HCT116 (cell line): ENCODE measurements around the gene CD300LD. TPM values are rescaled to one million over a fixed set of nuclear protein-coding genes. Genes with fewer than 3 reads are reported as not detected.

Source experiments
- ATAC-seq: fragments of 200-7000 bp; cut with Tn5 transposase; 2 replicates; pipeline ENCODE4 v1.9.1; 2020; ENCODE audit warnings: mild to moderate bottlenecking, moderate library complexity
- BruUV-seq: library from RNA; stranded (reverse); fragments of 400-500 nt; replicated peaks from 2 replicates; lab custom pipeline; 2021; lab: Mats Ljungman, UMichigan
- CTCF ChIA-PET: fragments of 300-600 bp; sonication (Branson Sonifier 250); formaldehyde crosslinking; loops from one replicate; lab custom pipeline; 2021; ENCODE audit warnings: antibody characterized with exemption; lab: Charles Lee
- POLR2A ChIA-PET: fragments of 300-600, 350-600 bp; sonication (Branson Sonifier 250); formaldehyde crosslinking; loops from one replicate; lab custom pipeline; 2021; ENCODE audit warnings: antibody characterized with exemption; lab: Charles Lee
- RAD21 ChIA-PET, 2 experiments: fragments of 300-600 bp; sonication (Branson Sonifier 250); formaldehyde crosslinking; loops; one replicate each; lab custom pipeline; 2023; ENCODE audit warnings: low total read pairs in 2 of 2; ENCODE audit not compliant: uncharacterized antibody in 2 of 2, unreplicated experiment in 2 of 2, low non-redundant PET in 1 of 2; lab: Charles Lee
- DNase-seq: peaks from one replicate; pipeline ENCODE4 v3.0.0-alpha.2; 2010; ENCODE audit warnings: low read depth, low spot score
- H2AFZ ChIP-seq: fragments of 200-600 bp; shearing (Covaris generic), sonication (generic); 2 replicates; pipeline ENCODE4 v1.6.1; 2017; ENCODE audit warnings: low read depth, mixed run types, mixed read lengths, antibody characterized with exemption, low read length; ENCODE audit not compliant: poor library complexity, severe bottlenecking
- H3K27ac ChIP-seq: 2 replicates; pipeline ENCODE4 v1.5.1; 2012; ENCODE audit warnings: low read depth, low read length
- H3K27me3 ChIP-seq: fragments of 200-600 bp; sonication (generic); 2 replicates; pipeline ENCODE4 v1.6.1; 2016; ENCODE audit warnings: mixed run types, low read length, mixed read lengths; ENCODE audit not compliant: insufficient read depth
- H3K36me3 ChIP-seq, 2 experiments: fragments of 200-500 bp in 1 of 2; fragments of 200-600 bp in 1 of 2; sonication (Bioruptor generic) in 1 of 2; sonication (generic) in 1 of 2; 2 replicates each; pipeline versions ENCODE4 v1.5.1 to v1.6.1; 2014 to 2016; ENCODE audit warnings: low read length in 2 of 2, inconsistent platforms in 1 of 2, mixed read lengths in 1 of 2, mixed run types in 1 of 2; ENCODE audit not compliant: insufficient read depth in 2 of 2, control insufficient read depth in 1 of 2
- H3K4me1 ChIP-seq, 2 experiments: fragments of 200-600 bp in 1 of 2; sonication (generic) in 1 of 2; 2 replicates each; pipeline versions ENCODE4 v1.5.1 to v1.6.1; 2012 to 2017; ENCODE audit warnings: low read length in 2 of 2, inconsistent platforms in 1 of 2, mild to moderate bottlenecking in 1 of 2, mixed read lengths in 1 of 2, mixed run types in 1 of 2, moderate library complexity in 1 of 2; ENCODE audit not compliant: insufficient read depth in 2 of 2, control insufficient read depth in 1 of 2
- H3K4me2 ChIP-seq: fragments of 200-600 bp; sonication (generic); 2 replicates; pipeline ENCODE4 v1.6.1; 2017; ENCODE audit warnings: mixed run types, low read length, mixed read lengths
- H3K4me3 ChIP-seq, 2 experiments: fragments of 200-600 bp in 1 of 2; sonication (generic) in 1 of 2; replicated peaks in 1 of 2; 2 replicates each; pipeline ENCODE4 v1.5.1; 2011 to 2016; ENCODE audit warnings: low read length in 2 of 2, control low read depth in 1 of 2, low read depth in 1 of 2, mild to moderate bottlenecking in 1 of 2, mixed read lengths in 1 of 2, mixed run types in 1 of 2
- H3K79me2 ChIP-seq: fragments of 200-600 bp; sonication (generic); 2 replicates; pipeline ENCODE4 v1.6.1; 2017; ENCODE audit warnings: mild to moderate bottlenecking, mixed run types, low read length, moderate library complexity, mixed read lengths; ENCODE audit not compliant: insufficient read depth
- H3K9ac ChIP-seq: fragments of 200-600 bp; sonication (generic); 2 replicates; pipeline ENCODE4 v1.6.1; 2016; ENCODE audit warnings: low read length, mixed read lengths
- H3K9me2 ChIP-seq: fragments of 200-600 bp; sonication (generic), shearing (Covaris generic); 2 replicates; pipeline ENCODE4 v1.6.1; 2017; ENCODE audit warnings: mixed run types, mild to moderate bottlenecking, moderate library complexity; ENCODE audit not compliant: insufficient read depth
- H3K9me3 ChIP-seq, 2 experiments: fragments of 200-500 bp in 1 of 2; fragments of 200-600 bp in 1 of 2; sonication (Bioruptor generic) in 1 of 2; sonication (generic) in 1 of 2; 2 replicates each; pipeline ENCODE4 v1.6.1; 2014 to 2017; ENCODE audit warnings: low read length in 2 of 2, mixed read lengths in 2 of 2, inconsistent platforms in 1 of 2, low read depth in 1 of 2, mild to moderate bottlenecking in 1 of 2, mixed run types in 1 of 2, moderate library complexity in 1 of 2; ENCODE audit not compliant: control insufficient read depth in 1 of 2, insufficient read depth in 1 of 2
- H4K20me1 ChIP-seq: fragments of 200-600 bp; sonication (generic), shearing (Covaris generic); 2 replicates; pipeline ENCODE4 v1.6.1; 2017; ENCODE audit warnings: mixed run types, mild to moderate bottlenecking, moderate library complexity; ENCODE audit not compliant: insufficient read depth
- ATF3 ChIP-seq: IDR thresholded peaks from 2 replicates; pipeline ENCODE4 v1.6.1; 2012
- CBX3 ChIP-seq: IDR thresholded peaks from 2 replicates; pipeline ENCODE4 v1.6.1; 2012; ENCODE audit warnings: low read depth
- CEBPB ChIP-seq: IDR thresholded peaks from 2 replicates; pipeline ENCODE4 v1.6.1; 2012; ENCODE audit warnings: low read depth
- EGR1 ChIP-seq: IDR thresholded peaks from 2 replicates; pipeline ENCODE4 v1.6.1; 2012; ENCODE audit warnings: low read depth
- ELF1 ChIP-seq: IDR thresholded peaks from 2 replicates; pipeline ENCODE4 v1.6.1; 2012; ENCODE audit warnings: low read depth, borderline replicate concordance
- POLR2AphosphoS5 ChIP-seq: IDR thresholded peaks from 2 replicates; pipeline ENCODE4 v1.6.1; 2011; ENCODE audit warnings: mild to moderate bottlenecking, low read depth, low read length, moderate library complexity
- RAD21 ChIP-seq: IDR thresholded peaks from 2 replicates; pipeline ENCODE4 v1.6.1; 2012; ENCODE audit warnings: low read depth, mild to moderate bottlenecking
- SIN3A ChIP-seq: IDR thresholded peaks from 2 replicates; pipeline ENCODE4 v1.6.1; 2012; ENCODE audit warnings: low read depth
- SRF ChIP-seq: IDR thresholded peaks from 2 replicates; pipeline ENCODE4 v1.6.1; 2012; ENCODE audit warnings: low read depth
- TCF7L2 ChIP-seq: IDR thresholded peaks from 2 replicates; pipeline ENCODE4 v1.7.0; 2011; ENCODE audit warnings: borderline replicate concordance, inconsistent platforms; ENCODE audit not compliant: insufficient read depth, insufficient read length; ENCODE audit errors: extremely low read depth
- YY1 ChIP-seq: IDR thresholded peaks from 2 replicates; pipeline ENCODE4 v1.6.1; 2011; ENCODE audit warnings: low read length, low read depth, moderate library complexity, mild to moderate bottlenecking; ENCODE audit not compliant: insufficient replicate concordance; ENCODE audit errors: extremely low read depth
- ZFX ChIP-seq: fragments of 450-650 bp; IDR thresholded peaks from 2 replicates; pipeline ENCODE4 v1.6.1; 2017
- intact Hi-C: fragments of 100-400 bp; cut with micrococcal nuclease; formaldehyde crosslinking; loops from 2 replicates; pipeline ENCODE4 v1.10.0; 2022
- total RNA-seq: library from RNA; stranded (reverse); gene quantifications from one replicate; pipeline ENCODE4 v1.2.1, GENCODE V29; 2021; ENCODE audit not compliant: unreplicated experiment
- TF ChIP-seq, protein P1 (sequence below): IDR thresholded peaks from 2 replicates; pipeline ENCODE4 v1.6.1; 2012

Gene CD300LD
- total RNA-seq, 1 experiment from 2014 or later, result not detected

DNA sequence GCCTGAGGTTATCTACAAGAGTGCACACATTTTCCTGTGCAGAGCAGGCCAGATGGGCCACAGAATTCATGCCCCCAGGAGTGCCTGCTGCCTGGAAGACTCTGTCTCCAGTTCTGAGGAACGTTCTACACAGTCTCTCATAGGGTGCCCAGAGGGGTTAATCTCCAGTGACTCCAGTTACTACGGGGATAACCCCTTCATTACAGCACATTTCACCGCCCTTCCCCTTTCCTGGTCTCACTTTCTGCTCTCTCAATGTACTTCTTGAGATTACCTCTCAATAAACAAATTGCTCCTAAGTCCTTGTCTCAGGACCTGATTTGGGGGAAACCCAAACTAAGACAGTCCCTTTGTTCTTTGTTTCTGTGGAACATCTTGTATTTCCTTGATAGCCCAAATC, 30.5 kb downstream of the CD300LD start:
- Histone ChIP-seq H3K9me3 (no peaks in the 10 kb centered on the region), H3K79me2 (no peaks in the 10 kb centered on the region), H3K9me2 (no peaks in the 10 kb centered on the region), H4K20me1 (no peaks in the 10 kb centered on the region), H3K9ac (no peak overlapping the region), H3K36me3 (no peaks in the 10 kb centered on the region), H3K27ac (no peak overlapping the region), H2AFZ (no peak overlapping the region), H3K27me3 (peaks cover 35% of the 10 kb centered on the region), H3K4me2 (no peak overlapping the region), H3K4me1 (peaks cover 0 to 4% of the 10 kb centered on the region in 2 experiments; a peak in 1 of 4 replicates), H3K4me3 (no peak overlapping the region)
- intact Hi-C loops, result no loop called here
- no TSS peak for BruUV-seq
- ChIA-PET RAD21 (no interaction called here), CTCF (interaction anchor here (1.5 kb wide), 1 partner anchor 11 kb away, joined by 3 read pairs; no protein-coding TSS in a partner anchor), POLR2A (no interaction called here)
- ATAC-seq (no peak), DNase-seq (no peak)
- no peak for TF ChIP-seq ATF3
- no peak for TF ChIP-seq SIN3A
- TF ChIP-seq RAD21, result no peak
- no peak for TF ChIP-seq POLR2AphosphoS5
- TF ChIP-seq ELF1, result no peak
- TF ChIP-seq CEBPB, result no peak
- TF ChIP-seq TCF7L2, result no peak
- no peak for TF ChIP-seq SRF
- no peak for TF ChIP-seq CBX3
- no peak for TF ChIP-seq EGR1
- TF ChIP-seq ZFX, result no peak
- TF ChIP-seq, protein P1, sequence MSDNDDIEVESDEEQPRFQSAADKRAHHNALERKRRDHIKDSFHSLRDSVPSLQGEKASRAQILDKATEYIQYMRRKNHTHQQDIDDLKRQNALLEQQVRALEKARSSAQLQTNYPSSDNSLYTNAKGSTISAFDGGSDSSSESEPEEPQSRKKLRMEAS, result no peak
- no peak for TF ChIP-seq YY1
